H1 (cell line): ENCODE results near the gene ZMYM4. TPM values are rescaled to one million over a fixed set of nuclear protein-coding genes. Genes with fewer than 3 reads are reported as not detected.

Source experiments
- CTCF ChIA-PET: fragments of 300-600 bp; sonication (Branson Sonifier 250); formaldehyde crosslinking; loops from one replicate; lab custom pipeline; 2021; ENCODE audit not compliant: partially characterized antibody; lab: Charles Lee
- POLR2A ChIA-PET: fragments of 300-600 bp; sonication (Branson Sonifier 250); formaldehyde crosslinking; loops from one replicate; lab custom pipeline; 2021; ENCODE audit warnings: inconsistent platforms; ENCODE audit not compliant: partially characterized antibody; lab: Charles Lee
- DNase-seq, 2 experiments: peaks; one replicate each; pipeline versions ENCODE4 v3.0.0 to v3.0.0-alpha.2; 2010 to 2022; ENCODE audit warnings: low spot score in 2 of 2, low read depth in 1 of 2, mixed read lengths in 1 of 2
- FAIRE-seq: peaks from 2 replicates; lab custom pipeline; 2011; peaks lifted over from hg19 to GRCh38; lab: Jason Lieb, UNC
- H2AFZ ChIP-seq: 2 replicates; pipeline ENCODE4 v1.8.1; 2012; ENCODE audit warnings: low read length, inconsistent platforms
- H2AK5ac ChIP-seq: 2 replicates; pipeline ENCODE4 v1.6.1; 2013; ENCODE audit warnings: low read depth, low read length
- H2BK120ac ChIP-seq: replicated peaks from 2 replicates; pipeline ENCODE3; 2013; ENCODE audit warnings: low read depth, low read length, inconsistent platforms
- H2BK12ac ChIP-seq: 2 replicates; pipeline ENCODE4 v1.6.1; 2013; ENCODE audit warnings: low read depth, low read length
- H2BK15ac ChIP-seq: 2 replicates; pipeline ENCODE4 v1.6.1; 2013; ENCODE audit warnings: low read length
- H2BK20ac ChIP-seq: 2 replicates; pipeline ENCODE4 v1.6.1; 2013; ENCODE audit warnings: low read length
- H2BK5ac ChIP-seq: 2 replicates; pipeline ENCODE4 v1.6.1; 2013; ENCODE audit warnings: low read depth, low read length
- H3K14ac ChIP-seq: 2 replicates; pipeline ENCODE4 v1.6.1; 2013; ENCODE audit warnings: inconsistent platforms; ENCODE audit not compliant: insufficient read length
- H3K18ac ChIP-seq: 2 replicates; pipeline ENCODE4 v1.6.1; 2013; ENCODE audit warnings: low read length; ENCODE audit errors: extremely low read depth
- H3K23ac ChIP-seq: 2 replicates; pipeline ENCODE4 v1.6.1; 2013; ENCODE audit warnings: inconsistent platforms; ENCODE audit not compliant: insufficient read length
- H3K23me2 ChIP-seq: 2 replicates; pipeline ENCODE4 v1.6.1; 2013; ENCODE audit warnings: low read depth, low read length
- H3K27ac ChIP-seq: 2 replicates; pipeline ENCODE4 v1.6.1; 2011; ENCODE audit warnings: low read depth, low read length, inconsistent platforms
- H3K27me3 ChIP-seq, 4 experiments: replicated peaks in 1 of 4; 1 replicate in 1 of 4; 2 replicates in 3 of 4; pipeline versions ENCODE4 v1.6.1 to v1.8.1; 2011 to 2013; ENCODE audit warnings: low read length in 3 of 4, mild to moderate bottlenecking in 3 of 4, inconsistent platforms in 2 of 4, mixed read lengths in 2 of 4, moderate library complexity in 1 of 4; ENCODE audit not compliant: control insufficient read depth in 3 of 4, insufficient read depth in 3 of 4; ENCODE audit errors: extremely low read depth in 1 of 4
- H3K36me3 ChIP-seq, 4 experiments: 2 replicates each; pipeline versions ENCODE4 v1.6.1 to v1.8.1; 2011 to 2013; ENCODE audit warnings: mild to moderate bottlenecking in 4 of 4, low read length in 3 of 4, moderate library complexity in 2 of 4, control low read depth in 1 of 4, inconsistent platforms in 1 of 4; ENCODE audit not compliant: insufficient read depth in 4 of 4, control insufficient read depth in 2 of 4
- H3K4ac ChIP-seq: replicated peaks from 2 replicates; pipeline ENCODE3; 2013; ENCODE audit warnings: low read length, low read depth, mixed read lengths, inconsistent platforms; ENCODE audit not compliant: insufficient read length
- H3K4me1 ChIP-seq, 4 experiments: replicated peaks in 1 of 4; 1 replicate in 1 of 4; 2 replicates in 3 of 4; pipeline versions ENCODE4 v1.6.1 to v1.8.1; 2011 to 2013; ENCODE audit warnings: low read length in 3 of 4, inconsistent platforms in 2 of 4, mixed read lengths in 1 of 4; ENCODE audit not compliant: insufficient read depth in 4 of 4, control insufficient read depth in 3 of 4
- H3K4me2 ChIP-seq, 2 experiments: 2 replicates each; pipeline versions ENCODE4 v1.6.1 to v1.8.1; 2011 to 2013; ENCODE audit warnings: low read depth in 2 of 2, low read length in 2 of 2, control low read depth in 1 of 2, inconsistent platforms in 1 of 2, mild to moderate bottlenecking in 1 of 2; ENCODE audit not compliant: insufficient read depth in 1 of 2
- H3K4me3 ChIP-seq, 4 experiments: fragments of 200-600, 300-600 bp in 1 of 4; sonication (generic), shearing (Covaris generic), sonication (Bioruptor Twin) in 1 of 4; 2 replicates each; pipeline versions ENCODE4 v1.5.1 to v1.8.1; 2011 to 2016; ENCODE audit warnings: low read length in 4 of 4, low read depth in 3 of 4, control low read depth in 2 of 4, inconsistent platforms in 2 of 4, mild to moderate bottlenecking in 2 of 4, mixed read lengths in 1 of 4, moderate library complexity in 1 of 4; ENCODE audit not compliant: insufficient read depth in 2 of 4; ENCODE audit errors: extremely low read depth in 1 of 4
- H3K56ac ChIP-seq: replicated peaks from 2 replicates; pipeline ENCODE3; 2013; ENCODE audit warnings: low read depth, mild to moderate bottlenecking, mixed read lengths, low read length, inconsistent platforms; ENCODE audit not compliant: insufficient read length
- H3K79me1 ChIP-seq: 2 replicates; pipeline ENCODE4 v1.6.1; 2013; ENCODE audit warnings: low read depth, low read length, control low read depth
- H3K79me2 ChIP-seq, 2 experiments: 2 replicates each; pipeline versions ENCODE4 v1.6.1 to v1.8.1; 2012 to 2013; ENCODE audit warnings: low read length in 2 of 2, mild to moderate bottlenecking in 2 of 2, inconsistent platforms in 1 of 2; ENCODE audit not compliant: insufficient read depth in 2 of 2, control insufficient read depth in 1 of 2
- H3K9ac ChIP-seq, 4 experiments: replicated peaks in 1 of 4; 1 replicate in 1 of 4; 2 replicates in 3 of 4; pipeline versions ENCODE4 v1.6.1 to v1.8.1; 2011 to 2013; ENCODE audit warnings: low read depth in 3 of 4, low read length in 3 of 4, control low read depth in 2 of 4, mild to moderate bottlenecking in 2 of 4, moderate library complexity in 2 of 4, inconsistent platforms in 1 of 4; ENCODE audit errors: extremely low read depth in 1 of 4
- H3K9me3 ChIP-seq, 2 experiments: 2 replicates each; pipeline versions ENCODE4 v1.6.1 to v1.8.1; 2012 to 2013; ENCODE audit warnings: mild to moderate bottlenecking in 2 of 2, moderate library complexity in 2 of 2, control low read depth in 1 of 2, inconsistent platforms in 1 of 2, low read depth in 1 of 2, low read length in 1 of 2, mixed read lengths in 1 of 2; ENCODE audit not compliant: insufficient read depth in 2 of 2
- H4K20me1 ChIP-seq, 2 experiments: replicated peaks in 1 of 2; 2 replicates each; pipeline versions ENCODE3 to v1.8.1; 2011 to 2013; ENCODE audit warnings: inconsistent platforms in 2 of 2, low read length in 2 of 2, mild to moderate bottlenecking in 1 of 2; ENCODE audit not compliant: insufficient read depth in 2 of 2, control insufficient read depth in 1 of 2
- H4K5ac ChIP-seq: 2 replicates; pipeline ENCODE4 v1.6.1; 2013; ENCODE audit warnings: low read length, low read depth, mixed read lengths, inconsistent platforms; ENCODE audit not compliant: insufficient read length
- H4K8ac ChIP-seq: 2 replicates; pipeline ENCODE4 v1.8.0; 2013; ENCODE audit warnings: mild to moderate bottlenecking, moderate library complexity, low read length, inconsistent platforms; ENCODE audit not compliant: insufficient read depth; ENCODE audit errors: extremely low read depth
- H4K91ac ChIP-seq: replicated peaks from 2 replicates; pipeline ENCODE3; 2013; ENCODE audit warnings: low read length, mixed read lengths, inconsistent platforms; ENCODE audit not compliant: insufficient read length
- ASH2L ChIP-seq: fragments of 200-600, 300-600 bp; sonication (generic); IDR thresholded peaks from one replicate; pipeline ENCODE4 v1.7.1; 2017; ENCODE audit warnings: low read length
- ATF2 ChIP-seq: IDR thresholded peaks from 2 replicates; pipeline ENCODE4 v1.6.1; 2012; ENCODE audit warnings: low read length, inconsistent platforms
- HDAC2 ChIP-seq, 2 experiments: fragments of 300-600 bp in 1 of 2; sonication (generic) in 1 of 2; IDR thresholded peaks; 2 replicates each; pipeline ENCODE4 v1.6.1; 2011 to 2012; ENCODE audit warnings: low read depth in 2 of 2, low read length in 2 of 2, mild to moderate bottlenecking in 2 of 2, moderate library complexity in 2 of 2, borderline replicate concordance in 1 of 2, inconsistent platforms in 1 of 2
- KDM1A ChIP-seq: fragments of 200-600, 300-600 bp; sonication (generic); IDR thresholded peaks from 2 replicates; pipeline ENCODE4 v1.7.1; 2016; ENCODE audit warnings: mild to moderate bottlenecking, low read length, borderline replicate concordance
- NANOG ChIP-seq: IDR thresholded peaks from 2 replicates; pipeline ENCODE4 v1.6.1; 2011; ENCODE audit warnings: low read length, low read depth, mild to moderate bottlenecking, inconsistent platforms; ENCODE audit not compliant: insufficient read depth, poor library complexity, severe bottlenecking
- RNF2 ChIP-seq: fragments of 200-900, 300-1000 bp; sonication (generic); IDR thresholded peaks from 2 replicates; pipeline ENCODE4 v1.7.1; 2016; ENCODE audit warnings: borderline replicate concordance, low read depth, mild to moderate bottlenecking, antibody characterized with exemption, low read length; ENCODE audit not compliant: poor library complexity, severe bottlenecking; ENCODE audit errors: missing control alignments
- TAF7 ChIP-seq: optimal IDR thresholded peaks from 2 replicates; pipeline ENCODE3; 2011; ENCODE audit warnings: low read depth, mild to moderate bottlenecking, inconsistent platforms, low read length, moderate library complexity, borderline replicate concordance
- polyA plus RNA-seq, 7 experiments: library from polyadenylated mRNA; depleted of rRNA in 3 of 7; stranded (reverse) in 5 of 7; unstranded in 2 of 7; fragments of >200 nt in 5 of 7; fragments of 200-250 nt in 2 of 7; gene quantifications; 1 replicate in 5 of 7; 2 replicates in 1 of 7; 4 replicates in 1 of 7; pipeline versions ENCODE4 v1.2.1 to v1.2.3, GENCODE V29; 2011 to 2013; ENCODE audit warnings: missing spikeins in 2 of 7, mixed read lengths in 2 of 7
- total RNA-seq: library from RNA; stranded (reverse); fragmentation: NEBNext Ultra II Directional; extraction: Animal tissue kit (Norgen Biotek cat#: 25700); gene quantifications from 2 replicates; pipeline ENCODE4 v1.2.1, GENCODE V29; 2021

Gene ZMYM4
- total and polyA plus RNA-seq, 2 of the 8 experiments (the other 6 are each of a cell fraction or from before 2014, with no cell fraction given) = 16.7 to 81.3 TPM

DNA sequence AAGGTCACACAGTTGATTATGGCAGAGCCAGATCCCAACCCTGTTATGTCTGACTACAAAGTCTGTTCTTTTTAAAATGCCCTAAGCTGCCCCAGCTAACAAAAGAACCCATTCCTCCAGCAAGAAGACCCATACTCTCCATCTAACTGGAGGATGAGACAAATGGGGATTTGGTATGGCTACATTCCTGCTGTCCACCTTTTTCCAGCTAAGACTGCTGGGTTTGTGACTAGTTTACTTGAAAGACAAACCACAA is 175.9 kb downstream of the ZMYM4 start (continued):
- TF ChIP-seq KDM1A = no peak

- no peak overlapping the region for H2BK12ac ChIP-seq
- H3K79me1 ChIP-seq = no peaks in the 10 kb centered on the region
- no peaks in the 10 kb centered on the region for H3K27me3 ChIP-seq
- no peak overlapping the region for H4K91ac ChIP-seq
- H3K56ac ChIP-seq = no peak overlapping the region
- H3K9ac ChIP-seq = no peak overlapping the region
- no peak for FAIRE-seq
- no peak for DNase-seq
- no peak overlapping the region for H2BK120ac ChIP-seq
- no peak overlapping the region for H3K23ac ChIP-seq
- H3K4me3 ChIP-seq = no peak overlapping the region
- H3K18ac ChIP-seq = no peak overlapping the region
- H2AK5ac ChIP-seq = no peak overlapping the region
- H2AFZ ChIP-seq = no peak overlapping the region
- no peak overlapping the region for H3K4me2 ChIP-seq
- ChIA-PET CTCF (interaction anchor here (0.7 to 11.1 kb wide), 5 partner anchors 7 to 1210 kb away, joined by 3 to 134 read pairs (median 4); no protein-coding TSS in a partner anchor), POLR2A (no interaction called here)
- no peak overlapping the region for H3K4ac ChIP-seq
- no peak overlapping the region for H2BK20ac ChIP-seq
- H4K20me1 ChIP-seq = no peaks in the 10 kb centered on the region
- no peak overlapping the region for H3K14ac ChIP-seq
- H3K79me2 ChIP-seq = no peaks in the 10 kb centered on the region
- TF ChIP-seq HDAC2 (IDR thresholded peaks at IDR 0.05; ENCODE audit: borderline replicate concordance in 1 of 2, low read depth in 2 of 2, low read length in 2 of 2) (no peak), ASH2L (no peak), NANOG (no peak), TAF7 (no peak), ATF2 (no peak), RNF2 (no peak)
- no peaks in the 10 kb centered on the region for H3K9me3 ChIP-seq
- no peak overlapping the region for H2BK15ac ChIP-seq
- H3K27ac ChIP-seq = no peak overlapping the region
- H4K8ac ChIP-seq = no peak overlapping the region
- H3K23me2 ChIP-seq = no peaks in the 10 kb centered on the region
- no peak overlapping the region for H4K5ac ChIP-seq
- H2BK5ac ChIP-seq = no peak overlapping the region
- no peaks in the 10 kb centered on the region for H3K4me1 ChIP-seq
- H3K36me3 ChIP-seq = peaks cover 15 to 74% (median 40%) of the 10 kb centered on the region in 4 experiments
These were observed 178.8 kb downstream of the ZMYM4 start for GRCh38 chr1:35447278-35447677.
